NB4 (cell line): Measurements from ENCODE around the gene ABHD5.

Experiments
- DNase-seq: peaks from one replicate; pipeline ENCODE4 v3.0.0; 2010; ENCODE audit warnings: low read depth
- H3K4me3 ChIP-seq: one replicate; pipeline ENCODE4 v1.5.1; 2011; ENCODE audit warnings: mild to moderate bottlenecking, low read depth, low read length, moderate library complexity
- MYC ChIP-seq: IDR thresholded peaks from 2 replicates; pipeline ENCODE4 v1.6.1; 2011; ENCODE audit warnings: low read depth, low read length
- POLR2A ChIP-seq: IDR thresholded peaks from 2 replicates; pipeline ENCODE4 v1.6.1; 2011; ENCODE audit warnings: mild to moderate bottlenecking; ENCODE audit not compliant: insufficient read length; ENCODE audit errors: extremely low read depth
- TF ChIP-seq, protein P1 (sequence below): IDR thresholded peaks from one replicate; pipeline ENCODE4 v1.5.1; 2012; ENCODE audit warnings: low read depth, low read length
- TF ChIP-seq, protein P2 (sequence below): IDR thresholded peaks from 2 replicates; pipeline ENCODE4 v1.6.1; 2011; ENCODE audit warnings: low read depth, low read length

ABHD5 gene

DNA sequence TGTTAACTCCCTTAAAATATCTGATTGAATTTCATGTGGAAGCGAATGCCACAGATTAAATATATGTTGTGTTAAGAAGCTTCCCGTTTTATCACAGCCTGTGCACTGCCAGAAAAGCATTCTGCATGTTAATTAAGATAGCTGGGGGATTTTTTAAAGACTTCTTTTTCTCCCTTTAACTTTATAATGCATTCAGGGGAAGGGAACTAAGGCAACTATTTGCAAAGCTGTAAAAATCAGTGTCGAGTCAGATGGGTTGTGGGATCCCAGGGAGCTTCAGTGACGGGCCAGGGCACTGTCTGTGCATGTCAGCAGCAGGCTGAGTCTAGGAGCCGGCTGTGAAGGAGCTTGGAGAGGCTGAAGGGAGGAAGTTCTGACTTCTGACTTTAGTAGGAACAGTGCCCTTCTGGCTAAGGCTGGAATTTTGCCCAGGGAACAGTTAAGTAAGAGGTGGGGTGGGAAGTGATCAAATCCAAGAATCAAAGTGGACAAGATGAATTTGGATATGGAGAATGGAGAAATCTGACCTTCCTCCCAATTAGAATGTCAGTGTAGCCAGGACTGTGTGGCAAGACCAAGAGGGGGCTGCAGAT lies 77.7 kb downstream of the ABHD5 start:
- no peak for DNase-seq
- no peak overlapping the region for H3K4me3 ChIP-seq
- TF ChIP-seq POLR2A (no peak), MYC (no peak)
- TF ChIP-seq, protein P1, sequence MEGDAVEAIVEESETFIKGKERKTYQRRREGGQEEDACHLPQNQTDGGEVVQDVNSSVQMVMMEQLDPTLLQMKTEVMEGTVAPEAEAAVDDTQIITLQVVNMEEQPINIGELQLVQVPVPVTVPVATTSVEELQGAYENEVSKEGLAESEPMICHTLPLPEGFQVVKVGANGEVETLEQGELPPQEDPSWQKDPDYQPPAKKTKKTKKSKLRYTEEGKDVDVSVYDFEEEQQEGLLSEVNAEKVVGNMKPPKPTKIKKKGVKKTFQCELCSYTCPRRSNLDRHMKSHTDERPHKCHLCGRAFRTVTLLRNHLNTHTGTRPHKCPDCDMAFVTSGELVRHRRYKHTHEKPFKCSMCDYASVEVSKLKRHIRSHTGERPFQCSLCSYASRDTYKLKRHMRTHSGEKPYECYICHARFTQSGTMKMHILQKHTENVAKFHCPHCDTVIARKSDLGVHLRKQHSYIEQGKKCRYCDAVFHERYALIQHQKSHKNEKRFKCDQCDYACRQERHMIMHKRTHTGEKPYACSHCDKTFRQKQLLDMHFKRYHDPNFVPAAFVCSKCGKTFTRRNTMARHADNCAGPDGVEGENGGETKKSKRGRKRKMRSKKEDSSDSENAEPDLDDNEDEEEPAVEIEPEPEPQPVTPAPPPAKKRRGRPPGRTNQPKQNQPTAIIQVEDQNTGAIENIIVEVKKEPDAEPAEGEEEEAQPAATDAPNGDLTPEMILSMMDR, result no peak
- TF ChIP-seq, protein P2, sequence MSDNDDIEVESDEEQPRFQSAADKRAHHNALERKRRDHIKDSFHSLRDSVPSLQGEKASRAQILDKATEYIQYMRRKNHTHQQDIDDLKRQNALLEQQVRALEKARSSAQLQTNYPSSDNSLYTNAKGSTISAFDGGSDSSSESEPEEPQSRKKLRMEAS, result no peak

DNA sequence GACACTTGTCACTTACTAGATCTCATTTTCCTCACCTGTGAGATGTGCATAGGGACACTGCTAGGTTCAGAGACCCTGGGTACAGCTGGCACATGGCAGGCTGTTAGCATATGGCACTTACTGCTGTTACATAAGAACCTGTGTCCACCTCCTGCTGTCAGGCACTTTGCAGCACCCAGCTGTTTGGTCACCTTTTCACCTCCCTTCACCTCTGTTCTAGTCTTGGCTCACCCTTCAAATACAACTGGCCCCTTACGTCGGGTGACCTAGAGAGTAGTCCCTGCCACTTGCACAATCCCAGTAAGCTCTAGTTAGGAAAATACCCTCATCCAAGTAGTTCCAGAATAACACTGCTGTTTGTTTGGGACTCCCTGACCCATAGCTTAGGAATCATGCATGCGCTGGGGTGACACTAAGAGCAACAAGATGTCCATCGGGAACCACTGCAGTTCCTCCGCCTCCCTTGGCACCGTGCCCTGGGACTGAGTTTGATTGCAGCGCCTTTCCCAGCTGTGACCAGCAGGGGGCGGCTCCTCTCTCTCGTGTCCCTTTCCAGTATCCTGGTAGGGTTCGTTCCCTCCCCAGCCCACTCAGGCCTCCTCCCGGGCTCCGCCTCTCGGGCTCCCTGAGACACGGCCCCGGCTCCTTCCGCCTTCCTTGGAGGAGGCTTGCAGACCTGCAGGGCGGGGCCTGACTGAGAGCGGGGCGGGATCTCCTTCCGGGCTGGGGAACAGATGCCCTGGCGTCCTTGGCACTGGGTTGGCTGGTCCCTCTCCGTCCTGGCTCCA lies 78.6 kb downstream of the ABHD5 start:
- TF ChIP-seq, protein P1, result peak; percentile 76
- no peak for TF ChIP-seq POLR2A
- peak; percentile 80 for DNase-seq
- H3K4me3 ChIP-seq, result no peak overlapping the region

DNA sequence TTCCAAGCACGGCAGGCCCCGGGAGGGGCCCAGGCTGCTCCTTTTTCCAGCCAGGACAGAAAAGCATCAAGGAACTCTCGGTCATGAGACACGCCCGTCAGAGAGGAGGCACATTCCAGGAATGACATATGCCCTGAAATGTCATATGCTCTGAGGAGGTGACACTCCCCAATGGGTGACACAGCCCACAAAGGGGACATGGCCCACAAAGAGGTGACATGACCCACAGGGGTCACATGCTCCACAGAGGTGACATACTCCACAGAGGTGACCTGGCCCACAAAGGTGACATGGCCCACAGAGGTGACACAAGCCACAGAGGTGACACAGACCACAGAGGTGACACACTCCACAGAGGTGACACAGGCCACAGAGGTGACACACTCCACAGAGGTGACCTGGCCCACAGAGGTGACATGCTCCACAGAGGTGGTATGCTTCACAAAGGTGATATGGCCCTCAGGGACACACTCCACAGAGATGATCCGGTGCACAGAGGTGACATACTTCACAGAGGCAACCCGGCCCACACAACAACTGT lies 79.2 kb downstream of the ABHD5 start:
- no peak for DNase-seq
- TF ChIP-seq, protein P2, result no peak
- TF ChIP-seq, protein P1, result no peak
- no peak for TF ChIP-seq POLR2A
- no peak for TF ChIP-seq MYC
- no peak overlapping the region for H3K4me3 ChIP-seq

DNA sequence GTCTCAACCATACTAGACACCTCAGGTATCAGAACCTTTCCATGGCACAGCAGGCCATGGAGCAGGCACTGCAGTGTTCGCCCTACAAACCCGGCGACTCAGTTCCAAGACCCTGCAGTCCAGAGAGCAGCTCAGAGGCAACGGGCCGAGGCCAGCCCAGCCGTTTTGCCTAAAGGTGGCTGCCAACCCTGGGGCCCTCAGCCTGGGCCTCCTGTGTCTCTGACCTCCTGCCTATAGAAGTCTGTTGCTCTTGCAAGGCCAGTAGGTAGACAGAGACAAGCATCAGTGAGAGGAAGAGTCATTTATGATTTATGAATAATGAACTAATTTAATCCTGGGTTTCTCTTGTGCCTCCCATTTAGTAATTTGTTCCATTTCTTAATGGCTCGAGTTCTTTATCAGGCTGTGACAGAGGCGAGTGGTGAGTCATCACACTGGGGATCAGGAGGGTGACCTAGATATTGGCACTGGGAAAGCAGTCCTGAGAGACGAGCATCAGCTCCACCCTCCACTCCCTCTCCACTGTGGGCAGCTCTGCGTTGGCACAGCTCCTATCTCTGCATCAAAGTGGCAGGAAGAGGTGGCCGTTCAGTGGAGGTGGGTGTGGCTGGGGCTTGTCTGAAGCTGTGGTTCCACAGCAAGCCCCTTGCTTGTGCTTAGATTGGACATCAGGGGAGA lies 79.8 kb downstream of the ABHD5 start:
- TF ChIP-seq POLR2A, result no peak
- TF ChIP-seq MYC, result no peak
- TF ChIP-seq, protein P1, result no peak
- TF ChIP-seq, protein P2, result no peak
- peak; percentile 21 for DNase-seq
- H3K4me3 ChIP-seq, result no peak overlapping the region

DNA sequence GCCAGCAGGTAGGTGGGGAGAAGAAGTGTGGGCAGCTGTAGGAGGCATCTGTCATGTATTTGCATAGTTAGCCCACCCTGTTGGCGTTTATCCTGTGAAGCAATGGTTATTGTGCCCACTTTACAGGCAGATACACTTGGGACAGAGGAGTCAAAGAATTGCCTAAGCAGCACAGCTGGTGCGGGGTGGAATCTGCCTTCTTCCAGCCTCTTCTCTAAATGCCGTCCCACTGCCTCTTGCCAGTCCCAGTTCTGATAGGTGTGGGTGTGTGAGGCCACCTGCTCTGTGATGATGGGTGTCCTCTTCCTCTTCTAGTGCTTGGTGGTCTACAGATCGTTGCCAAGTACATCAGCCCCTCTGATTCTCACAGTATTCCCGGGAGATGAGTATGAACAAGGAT lies 80.9 kb downstream of the ABHD5 start:
- TF ChIP-seq, protein P2, result no peak
- TF ChIP-seq MYC (no peak), POLR2A (no peak)
- TF ChIP-seq, protein P1, result no peak
- DNase-seq, result no peak
- H3K4me3 ChIP-seq, result no peak overlapping the region
